Esophagus muscularis mucosa (tissue), 3 donors: Measurements from ENCODE around the gene OR5H15.

Experiments
- POLR2A ChIP-seq: fragments of 450-650 bp; IDR thresholded peaks from one replicate; pipeline ENCODE4 v1.6.1; 2017; ENCODE audit warnings: antibody characterized with exemption, moderate library complexity, mild to moderate bottlenecking, low read depth
- TF ChIP-seq, protein P1 (sequence below), 3 experiments: fragments of 200-600 bp in 2 of 3; fragments of 450-650 bp in 1 of 3; sonication (generic) in 2 of 3; IDR thresholded peaks; one replicate each; pipeline ENCODE4 v1.5.1; 2017 to 2019; ENCODE audit warnings: antibody characterized with exemption in 3 of 3, mild to moderate bottlenecking in 2 of 3, moderate library complexity in 1 of 3

DNA sequence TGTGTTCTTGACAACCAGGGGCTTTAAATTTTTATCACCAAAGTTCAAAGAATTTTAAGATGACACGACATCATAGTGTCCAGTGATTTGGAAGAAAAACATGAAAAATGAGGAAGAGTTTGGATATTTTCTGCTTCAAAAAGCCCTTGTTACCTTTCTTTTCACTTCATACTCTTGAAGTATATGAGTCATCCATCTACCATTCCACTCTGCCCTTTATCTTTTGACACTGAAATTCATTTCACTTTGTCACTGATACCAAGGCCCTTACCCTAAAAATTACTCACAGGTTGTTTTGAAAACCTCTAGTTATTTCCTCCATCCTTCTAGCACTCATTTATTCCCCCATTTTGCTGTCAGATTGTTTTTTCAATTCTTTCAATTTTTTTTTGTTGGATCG, 42.7 kb downstream of the OR5H15 start:
- no peak for TF ChIP-seq POLR2A
- TF ChIP-seq, protein P1, sequence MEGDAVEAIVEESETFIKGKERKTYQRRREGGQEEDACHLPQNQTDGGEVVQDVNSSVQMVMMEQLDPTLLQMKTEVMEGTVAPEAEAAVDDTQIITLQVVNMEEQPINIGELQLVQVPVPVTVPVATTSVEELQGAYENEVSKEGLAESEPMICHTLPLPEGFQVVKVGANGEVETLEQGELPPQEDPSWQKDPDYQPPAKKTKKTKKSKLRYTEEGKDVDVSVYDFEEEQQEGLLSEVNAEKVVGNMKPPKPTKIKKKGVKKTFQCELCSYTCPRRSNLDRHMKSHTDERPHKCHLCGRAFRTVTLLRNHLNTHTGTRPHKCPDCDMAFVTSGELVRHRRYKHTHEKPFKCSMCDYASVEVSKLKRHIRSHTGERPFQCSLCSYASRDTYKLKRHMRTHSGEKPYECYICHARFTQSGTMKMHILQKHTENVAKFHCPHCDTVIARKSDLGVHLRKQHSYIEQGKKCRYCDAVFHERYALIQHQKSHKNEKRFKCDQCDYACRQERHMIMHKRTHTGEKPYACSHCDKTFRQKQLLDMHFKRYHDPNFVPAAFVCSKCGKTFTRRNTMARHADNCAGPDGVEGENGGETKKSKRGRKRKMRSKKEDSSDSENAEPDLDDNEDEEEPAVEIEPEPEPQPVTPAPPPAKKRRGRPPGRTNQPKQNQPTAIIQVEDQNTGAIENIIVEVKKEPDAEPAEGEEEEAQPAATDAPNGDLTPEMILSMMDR (IDR thresholded peaks at IDR 0.05): no peak
